Measurements from ENCODE around the gene SNX11.
A peak's percentile ranks its signal among the peaks of the same experiment; 100 is the strongest.

SNX11 gene

GRCh38 chr17:48100591-48101011, 7.0 kb upstream of the SNX11 start:
- DNase-seq: no peak

- peak; percentile 89 to 90 for DNase-seq
Observed at GRCh38 chr17:48101012-48101720, 6.4 kb upstream of the SNX11 start, which contains the start of gene CBX1. Gene CBX1, minus strand, starts transcription at chr17:48101478. Its CDS starts 24,474 bp downstream, at chr17:48077004.

- no peak for DNase-seq
Observed at GRCh38 chr17:48102043-48102750, 5.4 kb upstream of the SNX11 start.

GRCh38 chr17:48102798-48103715, 4.5 kb upstream of the SNX11 start:
- no peak for DNase-seq

- DNase-seq: no peak
Observed at GRCh38 chr17:48104440-48104839, 3.1 kb upstream of the SNX11 start.

GRCh38 chr17:48106802-48107136, 797 bp upstream of the SNX11 start:
- DNase-seq: no peak

GRCh38 chr17:48110761-48111160, 3.2 kb downstream of the SNX11 start:
- DNase-seq: no peak

- DNase-seq: no peak
Observed at GRCh38 chr17:48111937-48112241, 4.3 kb downstream of the SNX11 start.

GRCh38 chr17:48113201-48113676, 5.7 kb downstream of the SNX11 start:
- peak; percentile 29 to 30 for DNase-seq

- no peak for DNase-seq
Observed at GRCh38 chr17:48121923-48122664, 14.5 kb downstream of the SNX11 start.

GRCh38 chr17:48122665-48123045, 15.1 kb downstream of the SNX11 start:
- no peak for DNase-seq

GRCh38 chr17:48123111-48123510, 15.5 kb downstream of the SNX11 start:
- no peak for DNase-seq

- DNase-seq: no peak
Observed at GRCh38 chr17:48123776-48124388, 16.3 kb downstream of the SNX11 start.

GRCh38 chr17:48125829-48126531, 18.4 kb downstream of the SNX11 start:
- DNase-seq: no peak

GRCh38 chr17:48126532-48126850, 18.9 kb downstream of the SNX11 start:
- DNase-seq: no peak

- no peak for DNase-seq
Observed at GRCh38 chr17:48127371-48128051, 19.9 kb downstream of the SNX11 start.

GRCh38 chr17:48128400-48128799, 20.8 kb downstream of the SNX11 start:
- no peak for DNase-seq

GRCh38 chr17:48129981-48130380, 22.4 kb downstream of the SNX11 start:
- DNase-seq: no peak

GRCh38 chr17:48131216-48131824, 23.8 kb downstream of the SNX11 start:
- DNase-seq: peak; percentile 28 to 34

GRCh38 chr17:48132385-48132784, 24.8 kb downstream of the SNX11 start:
- DNase-seq: no peak

Data from activated CD4-positive, alpha-beta T cell treated with anti-CD3 and anti-CD28 coated beads, Interleukin-2, amount 50 U/mL, for 4 hours (primary cell).